Keratinocyte (primary cell): ENCODE data around the gene ACVR1C. TPM values are rescaled to one million over a fixed set of nuclear protein-coding genes. Genes with fewer than 3 reads are reported as not detected.

ENCODE experiments used
- DNase-seq: peaks from one replicate; pipeline ENCODE4 v3.0.0-alpha.2; 2011; ENCODE audit warnings: low read depth, missing footprints, low spot score
- FAIRE-seq: peaks from 2 replicates; lab custom pipeline; 2011; peaks lifted over from hg19 to GRCh38; lab: Jason Lieb, UNC
- H2AFZ ChIP-seq: 2 replicates; pipeline ENCODE4 v1.6.0; 2012; ENCODE audit warnings: low read length, control low read depth, inconsistent platforms; ENCODE audit not compliant: control insufficient read depth
- H3K27ac ChIP-seq: 2 replicates; pipeline ENCODE4 v1.5.1; 2011; ENCODE audit warnings: low read length; ENCODE audit not compliant: control insufficient read depth, insufficient read depth
- H3K27me3 ChIP-seq: 3 replicates; pipeline ENCODE4 v1.6.0; 2011; ENCODE audit warnings: low read length; ENCODE audit not compliant: control insufficient read depth, insufficient read depth; ENCODE audit errors: extremely low read depth
- H3K36me3 ChIP-seq, 2 experiments: 2 replicates in 1 of 2; 3 replicates in 1 of 2; pipeline ENCODE4 v1.5.1; 2011; ENCODE audit warnings: low read length in 2 of 2, mild to moderate bottlenecking in 1 of 2; ENCODE audit not compliant: control insufficient read depth in 2 of 2, insufficient read depth in 2 of 2; ENCODE audit errors: extremely low read depth in 1 of 2
- H3K4me1 ChIP-seq: 3 replicates; pipeline ENCODE4 v1.5.1; 2011; ENCODE audit warnings: low read length; ENCODE audit not compliant: control insufficient read depth, insufficient read depth; ENCODE audit errors: extremely low read depth
- H3K4me2 ChIP-seq: 3 replicates; pipeline ENCODE4 v1.6.0; 2011; ENCODE audit warnings: low read depth, low read length; ENCODE audit not compliant: control insufficient read depth, insufficient read depth; ENCODE audit errors: extremely low read depth
- H3K4me3 ChIP-seq, 3 experiments: fragments of 200-600 bp in 1 of 3; sonication (generic) in 1 of 3; 2 replicates in 2 of 3; 3 replicates in 1 of 3; pipeline ENCODE4 v1.5.1; 2011 to 2016; ENCODE audit warnings: low read length in 3 of 3, mild to moderate bottlenecking in 3 of 3, control low read depth in 2 of 3, inconsistent platforms in 1 of 3, low read depth in 1 of 3, mixed read lengths in 1 of 3, mixed run types in 1 of 3, moderate library complexity in 1 of 3; ENCODE audit not compliant: control insufficient read depth in 2 of 3, insufficient read depth in 2 of 3; ENCODE audit errors: extremely low read depth in 1 of 3
- H3K79me2 ChIP-seq: 2 replicates; pipeline ENCODE4 v1.6.0; 2012; ENCODE audit warnings: low read length; ENCODE audit not compliant: control insufficient read depth, insufficient read depth
- H3K9ac ChIP-seq: 3 replicates; pipeline ENCODE4 v1.6.0; 2011; ENCODE audit warnings: low read length; ENCODE audit not compliant: control insufficient read depth, insufficient read depth; ENCODE audit errors: extremely low read depth
- H3K9me1 ChIP-seq: 3 replicates; pipeline ENCODE4 v1.6.0; 2011; ENCODE audit warnings: low read length; ENCODE audit not compliant: control insufficient read depth, insufficient read depth; ENCODE audit errors: extremely low read depth
- H3K9me3 ChIP-seq: 2 replicates; pipeline ENCODE4 v1.5.1; 2012; ENCODE audit warnings: low read depth, low read length; ENCODE audit not compliant: control insufficient read depth
- H4K20me1 ChIP-seq: 3 replicates; pipeline ENCODE4 v1.6.0; 2011; ENCODE audit warnings: low read length; ENCODE audit not compliant: control insufficient read depth, insufficient read depth; ENCODE audit errors: extremely low read depth
- CTCF ChIP-seq, 3 experiments: IDR thresholded peaks in 1 of 3; conservative IDR thresholded peaks in 1 of 3; optimal IDR thresholded peaks in 1 of 3; 2 replicates in 2 of 3; 3 replicates in 1 of 3; pipeline versions ENCODE3 to v1.5.1; 2011; ENCODE audit warnings: low read length in 3 of 3, mild to moderate bottlenecking in 3 of 3, moderate library complexity in 2 of 3, control low read depth in 1 of 3, inconsistent platforms in 1 of 3; ENCODE audit not compliant: insufficient read depth in 2 of 3; ENCODE audit errors: extremely low read depth in 1 of 3
- EZH2 ChIP-seq: IDR thresholded peaks from one replicate; pipeline ENCODE4 v1.6.1; 2012; ENCODE audit warnings: inconsistent platforms, mild to moderate bottlenecking, low read length, moderate library complexity
- dilution Hi-C: fragments of 300-500 bp; cut with MboI; formaldehyde crosslinking; loops from one replicate; pipeline ENCODE4 v1.7.0; 2020; ENCODE audit warnings: low sequenced_read_pairs; ENCODE audit not compliant: extremely low pct_ligation_motif_present
- polyA plus RNA-seq, 5 experiments: library from polyadenylated mRNA; depleted of rRNA in 3 of 5; stranded (reverse) in 3 of 5; stranded (forward) in 1 of 5; unstranded in 1 of 5; fragments of >200 nt; gene quantifications; 1 replicate in 1 of 5; 2 replicates in 3 of 5; 3 replicates in 1 of 5; pipeline versions ENCODE4 v1.2.1 to v1.2.3, GENCODE V29; 2011 to 2012; ENCODE audit warnings: missing spikeins in 2 of 5, low read depth in 1 of 5, low replicate concordance in 1 of 5

Gene ACVR1C
- polyA plus RNA-seq, 1 donor (not counting 4 experiments of a cell fraction or from before 2014, with no cell fraction given), result 0.20 TPM

GRCh38 chr2:157506586-157506985, 122.1 kb downstream of the ACVR1C start:
- no peak for TF ChIP-seq CTCF (optimal IDR thresholded peaks at IDR 0.05 in 1 of 3, IDR thresholded peaks at IDR 0.05 in 1 of 3, conservative IDR thresholded peaks at IDR 0.05 in 1 of 3; ENCODE audit: extremely low read depth in 1 of 3, insufficient read depth in 2 of 3, low read length in 3 of 3)
- TF ChIP-seq EZH2, result no peak
- Histone ChIP-seq H3K4me2 (no peak overlapping the region), H3K79me2 (no peaks in the 10 kb centered on the region), H3K36me3 (no peaks in the 10 kb centered on the region), H2AFZ (no peak overlapping the region), H3K9me1 (no peaks in the 10 kb centered on the region), H4K20me1 (no peaks in the 10 kb centered on the region), H3K4me1 (no peaks in the 10 kb centered on the region), H3K27me3 (no peaks in the 10 kb centered on the region), H3K9me3 (no peaks in the 10 kb centered on the region), H3K27ac (no peak overlapping the region), H3K4me3 (no peak overlapping the region), H3K9ac (no peak overlapping the region)
- dilution Hi-C loops, result no loop called here
- no peak for FAIRE-seq
- DNase-seq, result no peak

GRCh38 chr2:157504623-157505022, 124.0 kb downstream of the ACVR1C start:
- Histone ChIP-seq H3K4me3 (no peak overlapping the region), H3K36me3 (no peaks in the 10 kb centered on the region), H3K27ac (no peak overlapping the region), H3K9me1 (no peaks in the 10 kb centered on the region), H3K9ac (no peak overlapping the region), H2AFZ (no peak overlapping the region), H3K79me2 (no peaks in the 10 kb centered on the region), H4K20me1 (no peaks in the 10 kb centered on the region), H3K9me3 (no peaks in the 10 kb centered on the region), H3K4me1 (no peaks in the 10 kb centered on the region), H3K27me3 (no peaks in the 10 kb centered on the region), H3K4me2 (no peak overlapping the region)
- FAIRE-seq, result no peak
- DNase-seq, result no peak
- dilution Hi-C loops, result no loop called here
- TF ChIP-seq CTCF (optimal IDR thresholded peaks at IDR 0.05 in 1 of 3, IDR thresholded peaks at IDR 0.05 in 1 of 3, conservative IDR thresholded peaks at IDR 0.05 in 1 of 3; ENCODE audit: extremely low read depth in 1 of 3, insufficient read depth in 2 of 3, low read length in 3 of 3) (no peak), EZH2 (no peak)
